Uterus (tissue), 2 donors: ENCODE measurements around the gene KCTD3.

Experiments
- CTCF ChIP-seq, 4 experiments: fragments of 200-600 bp in 2 of 4; fragments of 450-650 bp in 2 of 4; sonication (generic) in 2 of 4; IDR thresholded peaks; one replicate each; pipeline ENCODE4 v1.5.1; 2016 to 2019; ENCODE audit warnings: antibody characterized with exemption in 4 of 4, mild to moderate bottlenecking in 2 of 4, moderate library complexity in 1 of 4
- POLR2A ChIP-seq, 2 donors: fragments of 450-650 bp; IDR thresholded peaks; one replicate each; pipeline ENCODE4 v1.6.1; 2016; ENCODE audit warnings: antibody characterized with exemption in 2 of 2, mild to moderate bottlenecking in 1 of 2, moderate library complexity in 1 of 2

DNA sequence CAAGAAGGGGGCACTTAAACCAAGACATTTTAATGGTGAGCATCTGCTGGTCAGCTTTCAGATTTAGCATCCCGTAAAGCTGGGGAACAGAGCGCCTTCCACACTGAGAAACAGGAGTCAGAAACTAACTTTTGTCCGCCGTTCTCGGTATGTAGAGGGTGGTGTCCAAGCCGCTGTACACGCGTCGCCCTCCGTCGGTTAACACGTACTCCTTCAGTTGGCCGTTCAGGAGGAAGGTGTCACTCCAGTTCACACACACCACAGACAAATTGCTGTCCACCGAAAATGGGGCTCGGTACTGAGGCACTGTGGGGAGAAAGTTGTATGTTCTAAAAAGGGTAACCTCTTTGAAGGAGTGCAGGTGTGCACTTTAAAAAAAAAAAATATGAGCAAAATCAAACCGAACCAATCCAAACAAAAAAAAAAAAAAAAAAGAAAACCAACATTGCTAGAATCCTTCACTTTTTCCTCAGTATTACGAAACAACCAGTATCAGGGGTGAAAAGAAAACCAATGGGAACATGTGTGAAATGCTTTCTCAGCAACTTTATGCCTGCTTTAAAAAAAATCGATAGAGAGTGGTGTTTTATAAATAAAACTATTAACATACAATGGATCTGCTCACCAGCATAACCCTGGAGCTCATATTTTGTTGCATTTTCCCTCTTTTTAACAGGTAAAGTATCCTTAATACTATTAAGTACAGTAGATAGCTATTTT is 73.5 kb downstream of the KCTD3 start:
- TF ChIP-seq CTCF (IDR thresholded peaks at IDR 0.05) (no peak), POLR2A (IDR thresholded peaks at IDR 0.05) (no peak)
